ENCODE results near the gene GSTA3. TPM values are rescaled to one million over a fixed set of nuclear protein-coding genes. Genes with fewer than 3 reads are reported as not detected.
"Not testable (repeated sequence)": the region's sequence is repeated elsewhere in the genome, so short reads cannot be mapped to it uniquely, and the experiment has no call there.

The GSTA3 gene
- total RNA-seq, result not detected
- long read RNA-seq, result 0 reads

GRCh38 chr6:52909531-52909930, at the start of gene GSTA3:
GSTA3 (minus strand) TSS chr6:52909698; CDS start chr6:52905834, 3,864 bp downstream.
- DNase-seq, result no peak
- no peak for ATAC-seq
- intact Hi-C loops (cut with DNase I, micrococcal nuclease), result no loop called here

- no peak for ATAC-seq
- intact Hi-C loops (cut with DNase I, micrococcal nuclease), result no loop called here
- no peak for DNase-seq
Observed at GRCh38 chr6:52958546-52959255, 49.2 kb upstream of the GSTA3 start.

- intact Hi-C loops (cut with DNase I, micrococcal nuclease), result no loop called here
- no peak for DNase-seq
- ATAC-seq, result no peak
Observed at GRCh38 chr6:52955871-52956270, 46.4 kb upstream of the GSTA3 start.

- DNase-seq (no peak), ATAC-seq (no peak)
- intact Hi-C loops (cut with DNase I, micrococcal nuclease), result no loop called here
Observed at GRCh38 chr6:52953911-52954839, 44.7 kb upstream of the GSTA3 start.

DNA sequence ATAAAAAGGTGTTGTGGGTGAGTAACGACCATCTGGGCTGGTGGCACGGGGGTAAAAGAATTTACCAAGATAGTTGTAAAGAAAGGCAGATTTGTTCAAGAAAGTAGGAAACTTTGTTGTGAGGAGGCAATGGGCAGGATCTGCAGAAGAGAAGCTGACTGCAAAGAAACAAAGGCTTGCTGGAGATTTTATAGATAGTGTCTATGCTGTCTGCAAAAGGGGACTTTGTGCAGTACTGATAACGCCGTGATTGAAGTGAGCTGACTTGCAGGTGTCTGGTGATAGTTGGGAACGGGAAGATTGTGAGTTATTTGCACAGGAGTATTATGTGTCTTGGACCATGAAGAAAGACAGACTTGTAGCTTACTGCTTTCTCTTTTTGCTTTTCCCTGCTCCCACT, 36.8 kb upstream of the GSTA3 start:
- intact Hi-C loops (cut with DNase I, micrococcal nuclease), result no loop called here
- DNase-seq (no peak), ATAC-seq (peak; percentile 95)

GRCh38 chr6:52942821-52943220, 33.3 kb upstream of the GSTA3 start:
- ATAC-seq; DNase-seq; intact Hi-C loops (cut with DNase I, micrococcal nuclease): not testable (repeated sequence)

- no peak for ATAC-seq
- intact Hi-C loops (cut with DNase I, micrococcal nuclease), result no loop called here
- DNase-seq, result no peak
Observed at GRCh38 chr6:52942221-52942620, 32.7 kb upstream of the GSTA3 start.

DNA sequence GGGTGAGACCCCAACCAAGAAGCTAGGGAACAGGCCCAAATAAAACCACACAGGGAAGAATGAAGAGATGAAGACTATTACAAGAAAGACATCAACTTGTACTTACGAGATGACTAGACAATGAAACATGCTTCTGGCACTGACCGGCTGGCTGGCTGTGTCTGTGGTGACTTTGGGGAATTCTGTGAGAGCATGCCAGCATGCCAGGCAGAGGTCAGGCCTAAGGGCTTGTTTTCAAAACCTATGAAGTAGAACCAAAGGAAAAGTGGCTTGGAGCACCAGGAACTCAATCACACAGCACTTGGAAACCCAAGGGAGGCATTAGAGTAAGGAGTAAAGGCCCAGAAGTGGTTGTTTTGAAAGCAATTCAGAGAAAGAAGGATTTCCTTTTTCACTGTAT, 28.4 kb upstream of the GSTA3 start:
- intact Hi-C loops (cut with DNase I, micrococcal nuclease), result no loop called here
- no peak for ATAC-seq

DNA sequence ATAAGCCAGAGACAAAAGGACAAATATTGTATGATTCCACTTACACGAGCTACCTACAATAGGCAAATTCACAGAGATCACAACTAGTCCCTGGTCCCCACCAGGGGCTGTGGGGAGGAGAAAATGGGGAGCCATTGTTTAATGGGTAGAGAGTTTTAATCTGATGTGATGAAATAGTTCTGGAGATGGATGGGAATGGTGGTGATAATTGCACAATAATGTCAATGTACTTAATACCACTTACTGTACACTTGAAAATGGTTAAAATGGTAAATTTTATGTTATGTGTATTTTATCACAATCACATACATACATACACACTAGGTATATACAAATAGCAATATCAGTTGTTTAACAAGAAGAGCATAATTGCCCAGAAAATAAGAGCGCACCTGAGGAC, 24.3 kb upstream of the GSTA3 start:
- DNase-seq (no peak), ATAC-seq (no peak)
- intact Hi-C loops (cut with DNase I, micrococcal nuclease), result no loop called here

More for the DNA sequence above, 28.4 kb upstream of the GSTA3 start:
- no peak for DNase-seq

DNA sequence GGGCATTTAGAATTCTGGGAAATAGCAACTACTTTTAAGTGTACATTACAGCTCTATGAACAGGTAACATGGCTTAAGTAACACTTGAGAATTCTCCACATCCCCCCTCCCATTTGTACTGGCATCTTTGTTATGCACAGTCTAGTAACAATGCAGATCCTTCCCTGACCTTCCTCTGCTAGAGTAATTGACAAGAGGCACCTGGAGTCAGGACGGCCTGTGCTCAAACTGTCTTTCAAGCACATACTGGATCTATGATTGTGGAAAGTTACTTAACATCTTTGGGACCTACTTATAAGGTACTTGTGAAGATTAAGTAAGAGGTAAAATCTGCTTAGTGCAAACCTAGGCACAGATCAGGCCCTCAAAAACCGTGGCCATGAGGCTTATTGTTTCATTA, 21.9 kb upstream of the GSTA3 start:
- no peak for ATAC-seq

GRCh38 chr6:52929321-52930164, 20.0 kb upstream of the GSTA3 start:
- DNase-seq, result no peak
- intact Hi-C loops (cut with DNase I, micrococcal nuclease), result no loop called here
- ATAC-seq, result peak; percentile 30

More for the DNA sequence above, 21.9 kb upstream of the GSTA3 start:
- no peak for DNase-seq
- intact Hi-C loops (cut with DNase I, micrococcal nuclease), result no loop called here

GRCh38 chr6:52927451-52927850, 18.0 kb upstream of the GSTA3 start:
- DNase-seq (no peak), ATAC-seq (no peak)
- intact Hi-C loops (cut with DNase I, micrococcal nuclease), result no loop called here

- intact Hi-C loops (cut with DNase I, micrococcal nuclease), result no loop called here
- DNase-seq, result no peak
- no peak for ATAC-seq
Observed at GRCh38 chr6:52925919-52926792, 16.7 kb upstream of the GSTA3 start.

DNA sequence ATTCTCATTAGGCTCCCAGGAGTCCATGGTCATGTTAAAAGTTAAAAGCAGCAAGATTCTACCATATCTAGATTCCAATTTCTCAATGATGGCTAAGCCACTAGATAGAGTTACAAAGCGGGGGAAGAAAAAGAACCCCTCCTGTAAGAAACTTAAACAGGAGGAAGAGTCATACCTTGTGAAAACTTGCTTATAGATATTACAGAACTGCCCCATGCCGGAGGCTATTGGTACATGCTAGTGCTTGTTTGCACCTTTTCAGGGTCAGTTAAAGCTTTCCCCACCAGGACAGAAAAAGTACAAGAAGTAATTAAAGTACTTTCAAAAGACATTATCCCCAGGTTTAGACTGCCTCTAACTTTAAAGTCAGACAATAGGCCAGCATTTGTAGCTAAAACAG, 15.5 kb upstream of the GSTA3 start:
- ATAC-seq (no peak), DNase-seq (no peak)
- intact Hi-C loops (cut with DNase I, micrococcal nuclease), result no loop called here

DNA sequence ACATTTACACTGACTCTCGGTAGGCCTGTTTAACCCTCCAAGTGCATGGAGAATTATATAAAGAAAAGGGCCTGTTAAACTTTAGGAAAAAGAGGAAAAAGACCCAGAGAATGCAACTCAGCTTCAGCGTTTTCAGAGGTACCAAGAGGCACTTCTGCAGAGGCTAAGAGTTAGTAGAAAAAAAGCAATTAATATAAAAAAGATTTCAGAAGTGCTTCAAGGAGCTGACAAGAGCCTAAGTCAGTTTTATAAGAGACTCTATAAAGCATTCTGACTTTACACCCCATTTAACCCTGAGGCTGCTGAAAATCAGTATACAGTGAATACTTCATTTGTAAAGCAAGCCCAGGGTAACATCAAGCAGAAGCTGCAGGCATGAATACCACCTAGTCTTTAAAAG, 14.2 kb upstream of the GSTA3 start:
- ATAC-seq; intact Hi-C loops (cut with DNase I, micrococcal nuclease); DNase-seq: not testable (repeated sequence)

GRCh38 chr6:52922161-52922560, 12.7 kb upstream of the GSTA3 start:
- no peak for DNase-seq
- intact Hi-C loops (cut with DNase I, micrococcal nuclease), result no loop called here
- ATAC-seq, result no peak

DNA sequence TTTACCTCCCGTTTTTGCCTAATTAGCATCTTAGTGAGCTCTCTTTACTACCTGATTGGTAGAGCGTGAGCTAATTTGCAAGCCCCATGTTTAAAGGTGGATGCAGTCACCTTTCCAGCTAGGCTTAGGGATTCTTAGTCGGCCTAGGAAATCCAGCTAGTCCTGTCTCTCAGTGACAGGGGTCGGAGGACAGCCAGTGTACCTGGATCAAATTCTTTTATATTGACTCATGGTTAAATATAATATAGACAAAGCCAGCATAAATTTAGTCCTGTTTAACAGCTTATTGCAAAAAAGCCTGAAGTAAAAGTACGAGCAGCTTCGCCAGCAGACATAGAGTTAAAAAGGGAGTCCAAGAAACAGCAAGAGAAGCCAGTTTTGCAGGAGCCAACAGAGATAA, 12.2 kb upstream of the GSTA3 start:
- ATAC-seq (no peak), DNase-seq (no peak)
- intact Hi-C loops (cut with DNase I, micrococcal nuclease), result no loop called here

DNA sequence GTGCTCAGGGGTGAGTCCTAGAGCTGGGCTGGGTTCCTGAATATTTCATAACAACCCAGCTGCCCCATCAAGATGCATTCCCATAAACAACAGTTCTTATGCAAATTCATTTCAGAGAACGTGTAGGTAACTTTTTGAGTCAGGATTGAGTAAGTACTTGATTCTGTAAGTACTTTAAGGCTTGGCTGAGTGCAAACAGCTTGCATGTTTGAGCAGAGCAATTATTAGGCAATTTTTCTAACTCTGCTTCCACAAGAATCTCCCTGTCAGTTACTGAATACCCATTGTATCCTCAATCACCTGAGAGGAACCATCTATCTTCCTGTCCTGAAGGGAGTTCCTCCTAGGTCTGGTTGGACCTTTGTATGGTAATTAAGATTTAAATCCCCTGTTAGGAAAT, 10.0 kb upstream of the GSTA3 start:
- intact Hi-C loops (cut with DNase I, micrococcal nuclease); DNase-seq; ATAC-seq: not testable (repeated sequence)

Data from left colon (tissue), 2 donors.